ENCODE measurements around the gene ESPN. TPM values are rescaled to one million over a fixed set of nuclear protein-coding genes. Genes with fewer than 3 reads are reported as not detected.
"Not testable (repeated sequence)": the region's sequence is repeated elsewhere in the genome, so short reads cannot be mapped to it uniquely, and the experiment has no call there.

The ESPN gene
- total RNA-seq, 1 donor from 2014 or later: 0.66 TPM

GRCh38 chr1:6491081-6491449 is 66.5 kb downstream of the ESPN start:
- H3K4me1 ChIP-seq (ENCODE audit: insufficient read depth, low read length): peaks cover 49% of the 10 kb centered on the region
- H3K27me3 Mint-ChIP-seq (ENCODE audit: low read depth, unreplicated experiment): no peaks in the 10 kb centered on the region
- FAIRE-seq (no peak), DNase-seq (ENCODE audit: low read depth) (no peak)
- H3K4me2 ChIP-seq (ENCODE audit: low read length): peak overlapping the region; percentile 100
- H3K79me2 ChIP-seq (ENCODE audit: insufficient read depth, low read length): peaks cover 51% of the 10 kb centered on the region
- peak overlapping the region; percentile 86 for H3K4me3 Mint-ChIP-seq (ENCODE audit: unreplicated experiment)
- peaks cover 6% of the 10 kb centered on the region for H4K20me1 ChIP-seq (ENCODE audit: insufficient read depth, low read length)
- TF ChIP-seq CTCF (IDR thresholded peaks at IDR 0.05; ENCODE audit: insufficient read depth, low read depth, low read length) (no peak), EZH2 (IDR thresholded peaks at IDR 0.05; ENCODE audit: insufficient read depth, low read length) (no peak)
- peak overlapping the region; percentile 96 for H3K9ac ChIP-seq (ENCODE audit: low read length)
- H3K4me1 Mint-ChIP-seq (ENCODE audit: low read depth, unreplicated experiment): peaks cover 10% of the 10 kb centered on the region
- no peaks in the 10 kb centered on the region for H3K9me3 ChIP-seq (ENCODE audit: insufficient read depth, low read depth, low read length)
- H3K27me3 ChIP-seq (ENCODE audit: insufficient read depth, low read length): no peaks in the 10 kb centered on the region
- H3K36me3 Mint-ChIP-seq (ENCODE audit: low read depth, unreplicated experiment): peaks cover 2% of the 10 kb centered on the region
- peak overlapping the region; percentile 86 for H3K27ac Mint-ChIP-seq (ENCODE audit: unreplicated experiment)
- no peaks in the 10 kb centered on the region for H3K9me3 Mint-ChIP-seq (ENCODE audit: unreplicated experiment)
- peak overlapping the region; percentile 91 for H3K4me3 ChIP-seq (ENCODE audit: insufficient read depth, low read depth, low read length)
- H3K36me3 ChIP-seq (ENCODE audit: insufficient read depth, low read length): no peaks in the 10 kb centered on the region
- peak overlapping the region; percentile 95 for H3K27ac ChIP-seq (ENCODE audit: low read depth, low read length)
- peak overlapping the region; percentile 87 for H2AFZ ChIP-seq (ENCODE audit: low read depth, low read length)

GRCh38 chr1:6491480-6491962 is 66.9 kb downstream of the ESPN start, which contains the start of gene PLEKHG5:
Gene PLEKHG5, minus strand, starts transcription at chr1:6491667. Its CDS starts 14,096 bp downstream, at chr1:6477571.
- TF ChIP-seq EZH2 (IDR thresholded peaks at IDR 0.05; ENCODE audit: insufficient read depth, low read length) (no peak), CTCF (IDR thresholded peaks at IDR 0.05; ENCODE audit: insufficient read depth, low read depth, low read length) (no peak)
- H3K9ac ChIP-seq (ENCODE audit: low read length): peak within 1 kb of the TSS; percentile 96
- peaks cover 2% of the 10 kb centered on the region for H3K36me3 Mint-ChIP-seq (ENCODE audit: low read depth, unreplicated experiment)
- no peaks in the 10 kb centered on the region for H3K36me3 ChIP-seq (ENCODE audit: insufficient read depth, low read length)
- DNase-seq (ENCODE audit: low read depth): peak; percentile 87
- no peaks in the 10 kb centered on the region for H3K9me3 ChIP-seq (ENCODE audit: insufficient read depth, low read depth, low read length)
- no peaks in the 10 kb centered on the region for H3K27me3 Mint-ChIP-seq (ENCODE audit: low read depth, unreplicated experiment)
- peak within 1 kb of the TSS; percentile 86 for H3K27ac Mint-ChIP-seq (ENCODE audit: unreplicated experiment)
- H3K4me3 Mint-ChIP-seq (ENCODE audit: unreplicated experiment): peak within 1 kb of the TSS; percentile 86
- H2AFZ ChIP-seq (ENCODE audit: low read depth, low read length): peak within 1 kb of the TSS; percentile 87
- peaks cover 6% of the 10 kb centered on the region for H4K20me1 ChIP-seq (ENCODE audit: insufficient read depth, low read length)
- peaks cover 49% of the 10 kb centered on the region for H3K4me1 ChIP-seq (ENCODE audit: insufficient read depth, low read length)
- peak within 1 kb of the TSS; percentile 91 for H3K4me3 ChIP-seq (ENCODE audit: insufficient read depth, low read depth, low read length)
- H3K4me2 ChIP-seq (ENCODE audit: low read length): peak within 1 kb of the TSS; percentile 100
- H3K79me2 ChIP-seq (ENCODE audit: insufficient read depth, low read length): peaks cover 52% of the 10 kb centered on the region
- FAIRE-seq: peak; percentile 9
- peak within 1 kb of the TSS; percentile 95 for H3K27ac ChIP-seq (ENCODE audit: low read depth, low read length)
- H3K4me1 Mint-ChIP-seq (ENCODE audit: low read depth, unreplicated experiment): peaks cover 11% of the 10 kb centered on the region
- no peaks in the 10 kb centered on the region for H3K27me3 ChIP-seq (ENCODE audit: insufficient read depth, low read length)
- H3K9me3 Mint-ChIP-seq (ENCODE audit: unreplicated experiment): no peaks in the 10 kb centered on the region

GRCh38 chr1:6491966-6492365 is 67.4 kb downstream of the ESPN start:
- TF ChIP-seq EZH2 (IDR thresholded peaks at IDR 0.05; ENCODE audit: insufficient read depth, low read length) (no peak), CTCF (IDR thresholded peaks at IDR 0.05; ENCODE audit: insufficient read depth, low read depth, low read length) (no peak)
- Mint-ChIP-seq H3K4me3 (ENCODE audit: unreplicated experiment) (peak overlapping the region; percentile 86), H3K27ac (ENCODE audit: unreplicated experiment) (peak overlapping the region; percentile 85), H3K9me3 (ENCODE audit: unreplicated experiment) (no peaks in the 10 kb centered on the region), H3K4me1 (ENCODE audit: low read depth, unreplicated experiment) (peaks cover 11% of the 10 kb centered on the region), H3K27me3 (ENCODE audit: low read depth, unreplicated experiment) (no peaks in the 10 kb centered on the region), H3K36me3 (ENCODE audit: low read depth, unreplicated experiment) (peaks cover 2% of the 10 kb centered on the region)
- no peaks in the 10 kb centered on the region for H3K27me3 ChIP-seq (ENCODE audit: insufficient read depth, low read length)
- H3K4me1 ChIP-seq (ENCODE audit: insufficient read depth, low read length): peaks cover 50% of the 10 kb centered on the region
- peaks cover 51% of the 10 kb centered on the region for H3K79me2 ChIP-seq (ENCODE audit: insufficient read depth, low read length)
- DNase-seq (ENCODE audit: low read depth) (no peak), FAIRE-seq (no peak)
- H4K20me1 ChIP-seq (ENCODE audit: insufficient read depth, low read length): peaks cover 6% of the 10 kb centered on the region
- H3K27ac ChIP-seq (ENCODE audit: low read depth, low read length): peak overlapping the region; percentile 95
- peak overlapping the region; percentile 29 for H2AFZ ChIP-seq (ENCODE audit: low read depth, low read length)
- H3K9me3 ChIP-seq (ENCODE audit: insufficient read depth, low read depth, low read length): no peaks in the 10 kb centered on the region
- peak overlapping the region; percentile 100 for H3K4me2 ChIP-seq (ENCODE audit: low read length)
- H3K9ac ChIP-seq (ENCODE audit: low read length): peak overlapping the region; percentile 96
- no peaks in the 10 kb centered on the region for H3K36me3 ChIP-seq (ENCODE audit: insufficient read depth, low read length)
- H3K4me3 ChIP-seq (ENCODE audit: insufficient read depth, low read depth, low read length): peak overlapping the region; percentile 91

GRCh38 chr1:6493834-6494223 is 69.3 kb downstream of the ESPN start:
- not testable (repeated sequence) for H3K27me3 Mint-ChIP-seq (ENCODE audit: low read depth, unreplicated experiment)

More at GRCh38 chr1:6493834-6494223, 69.3 kb downstream of the ESPN start:
- FAIRE-seq; H3K27ac ChIP-seq (ENCODE audit: low read depth, low read length); H4K20me1 ChIP-seq (ENCODE audit: insufficient read depth, low read length); H2AFZ ChIP-seq (ENCODE audit: low read depth, low read length); H3K9ac ChIP-seq (ENCODE audit: low read length); DNase-seq (ENCODE audit: low read depth); H3K27ac Mint-ChIP-seq (ENCODE audit: unreplicated experiment); H3K4me3 ChIP-seq (ENCODE audit: insufficient read depth, low read depth, low read length); H3K9me3 Mint-ChIP-seq (ENCODE audit: unreplicated experiment); H3K4me2 ChIP-seq (ENCODE audit: low read length); H3K9me3 ChIP-seq (ENCODE audit: insufficient read depth, low read depth, low read length); H3K27me3 ChIP-seq (ENCODE audit: insufficient read depth, low read length); H3K4me3 Mint-ChIP-seq (ENCODE audit: unreplicated experiment); H3K36me3 Mint-ChIP-seq (ENCODE audit: low read depth, unreplicated experiment); H3K36me3 ChIP-seq (ENCODE audit: insufficient read depth, low read length): not testable (repeated sequence)
- peaks cover 11% of the 10 kb centered on the region for H3K4me1 Mint-ChIP-seq (ENCODE audit: low read depth, unreplicated experiment)
- H3K4me1 ChIP-seq (ENCODE audit: insufficient read depth, low read length): peaks cover 44% of the 10 kb centered on the region
- peaks cover 38% of the 10 kb centered on the region for H3K79me2 ChIP-seq (ENCODE audit: insufficient read depth, low read length)
